Measurements from ENCODE around the gene PADI2. TPM values are rescaled to one million over a fixed set of nuclear protein-coding genes. Genes with fewer than 3 reads are reported as not detected.

PADI2 gene
- total RNA-seq, 2 donors from 2014 or later: 177 to 211 TPM

- no peak for TF ChIP-seq CTCF (IDR thresholded peaks at IDR 0.05)
- H3K27me3 ChIP-seq: no peaks in the 10 kb centered on the region
- no peaks in the 10 kb centered on the region for H3K36me3 ChIP-seq
- peaks cover 9% of the 10 kb centered on the region for H3K4me1 ChIP-seq
- DNase-seq: no peak
- H3K4me3 ChIP-seq: no peak overlapping the region
- intact Hi-C loops (cut with DNase I): loop anchor here (5.0 kb wide), 1 partner anchor 182 kb away; no protein-coding TSS in a partner anchor
- H3K27ac ChIP-seq: no peak overlapping the region
- H3K9me3 ChIP-seq: no peaks in the 10 kb centered on the region
- H3K9ac ChIP-seq (ENCODE audit: low read depth in 2 of 2, low read length in 2 of 2): no peak overlapping the region
These were observed 63.5 kb downstream of the PADI2 start for GRCh38 chr1:17055801-17056200.

- Histone ChIP-seq H3K4me3 (peak within 1 kb of the TSS; percentile 64), H3K9ac (ENCODE audit: low read depth in 2 of 2, low read length in 2 of 2) (peak within 1 kb of the TSS; percentile 85 to 97), H3K36me3 (no peaks in the 10 kb centered on the region), H3K27ac (peak within 1 kb of the TSS; percentile 68), H3K27me3 (no peaks in the 10 kb centered on the region), H3K4me1 (peaks cover 9% of the 10 kb centered on the region), H3K9me3 (no peaks in the 10 kb centered on the region)
- DNase-seq: peak; percentile 99
- TF ChIP-seq CTCF (IDR thresholded peaks at IDR 0.05): no peak
- intact Hi-C loops (cut with DNase I): no loop called here
These were observed 65.4 kb downstream of the PADI2 start, which contains the start of gene SDHB for GRCh38 chr1:17053685-17054410. TSS of gene SDHB (minus strand) at chr1:17054032. CDS start at chr1:17054019, 13 bp downstream.

GRCh38 chr1:17053086-17053684, 66.1 kb downstream of the PADI2 start:
- DNase-seq: no peak
- TF ChIP-seq CTCF (IDR thresholded peaks at IDR 0.05): no peak
- H3K9me3 ChIP-seq: no peaks in the 10 kb centered on the region
- H3K27ac ChIP-seq: peak overlapping the region; percentile 68
- H3K27me3 ChIP-seq: no peaks in the 10 kb centered on the region
- peak overlapping the region; percentile 85 to 97 for H3K9ac ChIP-seq (ENCODE audit: low read depth in 2 of 2, low read length in 2 of 2)
- H3K36me3 ChIP-seq: no peaks in the 10 kb centered on the region
- H3K4me1 ChIP-seq: peaks cover 9% of the 10 kb centered on the region
- H3K4me3 ChIP-seq: peak overlapping the region; percentile 64
- intact Hi-C loops (cut with DNase I): no loop called here

GRCh38 chr1:17052641-17053040, 66.6 kb downstream of the PADI2 start:
- Histone ChIP-seq H3K4me3 (peak overlapping the region; percentile 64), H3K27ac (peak overlapping the region; percentile 68), H3K36me3 (no peaks in the 10 kb centered on the region), H3K9me3 (no peaks in the 10 kb centered on the region), H3K4me1 (peaks cover 9% of the 10 kb centered on the region), H3K27me3 (no peaks in the 10 kb centered on the region), H3K9ac (ENCODE audit: low read depth in 2 of 2, low read length in 2 of 2) (peak overlapping the region in 1 of 2 donors; percentile 97)
- DNase-seq: no peak
- intact Hi-C loops (cut with DNase I): no loop called here
- no peak for TF ChIP-seq CTCF (IDR thresholded peaks at IDR 0.05)

- H3K36me3 ChIP-seq: no peaks in the 10 kb centered on the region
- peaks cover 9% of the 10 kb centered on the region for H3K4me1 ChIP-seq
- no peak overlapping the region for H3K4me3 ChIP-seq
- DNase-seq: no peak
- intact Hi-C loops (cut with DNase I): no loop called here
- H3K9me3 ChIP-seq: no peaks in the 10 kb centered on the region
- TF ChIP-seq CTCF (IDR thresholded peaks at IDR 0.05): no peak
- no peak overlapping the region for H3K27ac ChIP-seq
- no peaks in the 10 kb centered on the region for H3K27me3 ChIP-seq
- H3K9ac ChIP-seq (ENCODE audit: low read depth in 2 of 2, low read length in 2 of 2): peak overlapping the region in 1 of 2 donors; percentile 97
These were observed 67.2 kb downstream of the PADI2 start for GRCh38 chr1:17052038-17052437.

Data from colonic mucosa (tissue), 4 donors.